HG03575 (cell line): ENCODE results near the gene FAM228B.
A peak's percentile ranks its signal among the peaks of the same experiment; 100 is the strongest.
"Not testable (repeated sequence)": the region's sequence is repeated elsewhere in the genome, so short reads cannot be mapped to it uniquely, and the experiment has no call there.

ENCODE experiments used
- ATAC-seq: cut with Tn5 transposase; IDR thresholded peaks from one replicate; pipeline ENCODE4 v1.9.1; 2021; ENCODE audit not compliant: unreplicated experiment, insufficient number of reproducible peaks, low FRiP score; ENCODE audit errors: extremely low read depth

The FAM228B gene

DNA sequence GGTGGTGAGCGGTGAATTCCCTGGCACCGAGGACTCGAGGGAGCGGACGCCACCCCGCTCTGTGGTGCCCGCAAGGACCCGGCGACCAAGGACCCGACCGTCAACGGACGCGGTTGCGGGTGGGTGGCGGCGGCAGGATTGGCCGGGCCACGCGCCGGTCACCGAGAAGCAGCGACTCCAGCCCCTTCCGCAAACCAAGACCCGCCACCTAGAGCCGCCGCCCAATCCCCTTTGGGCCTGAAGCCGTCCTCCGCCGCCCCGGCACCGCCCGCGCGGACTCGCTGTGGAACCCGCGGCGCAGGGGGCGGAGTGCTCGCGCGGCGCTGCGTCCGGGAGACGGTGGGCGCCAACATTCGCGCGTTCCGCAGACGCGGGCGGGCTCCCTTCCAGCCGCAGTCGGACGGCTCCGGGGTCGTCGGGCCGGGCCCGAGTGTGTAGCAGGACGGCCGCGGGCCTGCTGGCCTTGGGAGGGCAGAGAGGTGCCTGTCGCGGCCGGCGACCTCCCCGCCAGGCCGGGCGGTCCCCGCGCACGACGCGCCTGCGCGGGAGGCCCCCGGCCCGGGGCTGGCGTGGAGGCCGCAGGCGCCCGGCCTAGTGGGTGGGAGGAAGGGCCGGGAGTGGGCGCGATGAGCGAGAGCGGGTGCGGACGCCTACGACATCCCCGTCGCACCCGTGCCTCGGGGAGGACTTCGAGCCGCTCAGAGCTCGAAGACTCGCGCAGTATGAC, at the start of gene FAM228B, which contains the start of gene PFN4:
FAM228B (plus strand) TSS at position 275 of the 727 bp plus-strand sequence. CDS start 893 bp downstream, outside the sequence.
PFN4 (minus strand) TSS at position 140 of the 727 bp plus-strand sequence. CDS start 799 bp downstream, outside the sequence.
- peak; percentile 38 for ATAC-seq

DNA sequence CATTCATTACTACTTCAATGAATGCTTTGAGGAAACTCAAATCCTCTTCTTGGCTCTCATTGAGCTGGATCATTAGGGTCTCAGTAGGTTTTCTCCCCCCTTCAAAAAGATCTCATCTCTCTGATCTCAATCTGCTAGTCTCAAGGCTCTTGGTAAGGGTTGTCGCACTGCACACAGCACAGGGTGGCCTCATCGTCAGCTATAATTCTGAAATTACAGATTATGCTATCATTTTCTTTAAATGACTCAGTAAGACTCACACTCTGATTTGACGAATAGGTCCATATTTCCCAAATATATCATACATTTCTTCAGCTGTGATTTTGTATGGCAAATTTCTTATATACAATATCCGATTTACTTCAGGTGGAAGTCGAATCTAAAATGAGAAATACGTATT, 49.5 kb upstream of the FAM228B start:
- no peak for ATAC-seq

DNA sequence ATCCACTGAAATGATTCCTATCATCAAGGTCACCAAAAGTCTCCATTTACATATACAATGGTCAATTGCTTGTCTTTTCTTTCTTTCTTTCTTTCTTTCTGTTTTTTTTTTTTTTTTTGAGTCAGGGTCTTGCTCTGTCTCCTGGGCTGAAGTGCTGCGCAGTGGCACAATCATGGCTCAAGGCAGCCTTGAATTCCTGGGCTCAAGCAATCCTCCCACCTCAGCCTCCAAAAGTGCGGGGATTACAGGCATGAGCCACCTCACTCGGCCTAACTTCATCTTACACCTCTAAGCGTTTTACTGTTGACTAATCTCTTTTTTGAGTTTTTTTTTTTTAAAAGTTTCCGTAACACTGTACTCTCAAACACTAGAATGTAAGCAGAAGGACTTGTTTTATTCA, 48.0 kb upstream of the FAM228B start:
- no peak for ATAC-seq

DNA sequence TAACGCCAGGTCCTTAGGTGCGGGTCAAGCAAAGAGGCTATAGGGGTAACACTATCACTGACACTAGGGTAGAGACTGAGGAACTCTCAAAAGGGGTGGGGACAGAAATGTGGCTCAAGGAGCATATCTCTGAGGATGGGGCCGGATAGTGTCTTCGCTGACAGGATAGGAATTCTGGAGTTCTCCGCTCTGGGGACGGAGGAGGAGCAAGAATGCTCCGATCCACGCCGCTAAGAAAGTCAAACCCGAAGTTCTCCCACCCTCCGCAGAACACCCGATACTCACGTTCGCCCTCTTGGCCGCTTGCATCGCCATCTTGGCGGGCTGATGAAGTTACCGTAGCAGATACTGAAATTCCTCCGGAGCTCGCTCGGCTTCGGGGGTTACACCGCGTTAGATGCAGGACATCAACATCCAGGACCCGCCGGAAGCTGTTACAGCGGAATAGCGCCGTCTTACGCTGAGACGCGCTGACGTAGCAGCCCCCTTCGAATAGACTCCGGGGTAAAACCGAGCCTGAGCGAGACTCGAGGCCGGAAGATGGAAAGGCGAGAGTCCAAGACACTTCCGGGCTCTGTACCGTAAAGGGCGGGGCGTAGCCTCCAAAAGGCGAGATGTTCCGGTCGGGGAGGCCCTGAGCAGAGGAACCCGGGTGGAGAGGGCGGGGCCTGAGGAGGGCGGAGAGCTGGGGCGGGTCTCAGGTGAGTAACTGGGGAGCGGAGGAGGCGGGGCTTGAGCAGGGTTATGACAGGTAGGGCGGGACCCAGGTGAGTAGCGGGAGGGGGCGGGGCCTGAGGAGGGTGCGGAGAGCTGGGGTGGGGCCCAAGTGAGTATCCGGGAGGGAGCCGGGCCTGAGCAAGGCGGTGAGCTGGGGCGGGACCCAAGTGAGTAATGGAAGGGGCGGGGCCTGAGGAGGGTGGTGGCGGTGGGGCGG, 47.1 kb upstream of the FAM228B start, which contains the start of gene SF3B6:
SF3B6 (minus strand) TSS at position 412 of the 934 bp plus-strand sequence; CDS start at position 315, 97 bp downstream.
- ATAC-seq: peak; percentile 80

DNA sequence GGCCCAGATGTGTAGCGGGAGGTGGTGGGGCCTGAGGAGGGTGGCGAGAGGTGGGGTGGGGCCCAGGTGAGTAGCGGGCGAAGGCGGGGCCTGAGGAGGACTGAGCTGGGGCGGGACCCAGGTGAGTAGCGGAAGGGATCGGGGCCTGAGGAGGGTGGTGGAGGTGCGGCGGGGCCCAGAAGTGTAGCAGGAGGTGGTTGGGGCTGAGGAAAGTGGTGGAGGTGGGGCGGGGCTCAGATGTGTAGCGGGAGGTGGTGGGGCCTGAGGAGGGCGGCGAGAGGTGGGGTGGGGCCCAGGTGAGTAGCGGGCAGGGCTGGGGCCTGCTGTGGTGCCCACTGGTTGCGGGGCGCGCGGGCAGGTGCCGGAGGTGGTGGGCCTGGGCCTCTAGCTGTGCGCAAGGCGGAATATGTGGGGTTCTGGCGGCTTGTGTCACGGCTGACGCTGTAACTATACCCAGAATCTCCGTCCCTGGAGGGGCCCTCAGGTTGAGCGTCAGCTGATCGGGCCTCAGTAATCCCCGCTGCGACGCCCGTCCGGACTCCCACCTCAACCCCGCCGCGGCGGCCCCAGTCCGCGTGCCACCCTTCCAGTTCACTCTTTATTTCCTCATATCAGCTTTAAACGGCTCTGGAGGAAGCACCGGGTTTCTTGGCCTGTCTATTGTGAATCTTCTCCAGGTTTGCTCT, 46.3 kb upstream of the FAM228B start:
- ATAC-seq: no peak

DNA sequence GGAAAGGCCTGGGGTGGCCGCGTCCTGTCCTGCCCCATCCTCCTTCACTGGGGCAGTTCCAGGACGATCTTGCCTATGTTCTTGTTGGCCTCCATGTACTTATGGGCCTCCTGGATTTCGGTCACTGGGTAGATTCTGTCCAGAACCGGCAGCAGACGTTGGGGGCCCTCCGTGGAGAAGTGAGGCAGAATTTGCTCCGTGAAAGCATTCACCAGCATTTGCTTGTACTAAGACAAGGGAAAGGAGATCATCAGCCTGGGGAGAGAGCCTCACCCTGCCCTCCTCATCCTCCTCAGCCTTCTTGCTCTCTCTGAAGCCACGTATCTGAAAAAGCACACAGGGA, 45.8 kb upstream of the FAM228B start:
- ATAC-seq: no peak

DNA sequence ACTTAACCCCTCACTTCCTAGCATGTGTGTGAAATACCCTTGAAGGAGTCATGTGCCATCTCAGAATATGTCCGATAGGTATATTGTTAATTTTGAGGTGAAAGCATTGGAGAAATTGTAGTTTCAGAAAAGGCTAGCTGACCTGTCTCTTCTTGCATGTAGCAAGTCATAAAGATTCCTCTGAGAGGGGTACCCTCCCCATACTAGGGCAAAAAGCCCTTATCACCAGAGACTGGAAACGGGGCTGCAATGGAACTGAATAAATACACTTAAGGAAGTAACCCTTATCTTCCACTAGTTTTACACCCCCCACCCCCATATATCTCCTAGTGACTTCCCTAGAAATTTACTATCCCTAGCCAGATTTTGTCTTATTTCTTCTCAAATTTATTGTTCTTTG, 45.4 kb upstream of the FAM228B start:
- no peak for ATAC-seq

DNA sequence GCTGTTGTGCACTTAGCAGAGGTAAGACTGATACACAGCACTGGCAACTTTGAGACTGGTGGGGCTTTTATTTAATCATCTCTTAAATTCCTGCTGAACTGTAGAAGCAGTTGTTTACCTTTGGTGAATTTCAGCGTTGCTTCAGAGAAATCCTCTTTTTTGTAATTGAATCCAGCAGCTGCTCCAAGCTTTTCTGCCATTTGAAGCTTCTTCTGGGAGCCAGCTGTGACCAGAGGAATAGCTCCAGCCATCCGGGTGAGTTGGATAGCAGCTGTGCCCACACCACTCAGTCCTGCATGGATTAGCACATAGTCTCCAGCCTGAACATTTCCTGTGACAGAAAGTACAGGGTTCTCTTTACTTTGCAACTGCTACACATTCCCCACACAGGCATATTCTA, 42.6 kb upstream of the FAM228B start:
- ATAC-seq: no peak

DNA sequence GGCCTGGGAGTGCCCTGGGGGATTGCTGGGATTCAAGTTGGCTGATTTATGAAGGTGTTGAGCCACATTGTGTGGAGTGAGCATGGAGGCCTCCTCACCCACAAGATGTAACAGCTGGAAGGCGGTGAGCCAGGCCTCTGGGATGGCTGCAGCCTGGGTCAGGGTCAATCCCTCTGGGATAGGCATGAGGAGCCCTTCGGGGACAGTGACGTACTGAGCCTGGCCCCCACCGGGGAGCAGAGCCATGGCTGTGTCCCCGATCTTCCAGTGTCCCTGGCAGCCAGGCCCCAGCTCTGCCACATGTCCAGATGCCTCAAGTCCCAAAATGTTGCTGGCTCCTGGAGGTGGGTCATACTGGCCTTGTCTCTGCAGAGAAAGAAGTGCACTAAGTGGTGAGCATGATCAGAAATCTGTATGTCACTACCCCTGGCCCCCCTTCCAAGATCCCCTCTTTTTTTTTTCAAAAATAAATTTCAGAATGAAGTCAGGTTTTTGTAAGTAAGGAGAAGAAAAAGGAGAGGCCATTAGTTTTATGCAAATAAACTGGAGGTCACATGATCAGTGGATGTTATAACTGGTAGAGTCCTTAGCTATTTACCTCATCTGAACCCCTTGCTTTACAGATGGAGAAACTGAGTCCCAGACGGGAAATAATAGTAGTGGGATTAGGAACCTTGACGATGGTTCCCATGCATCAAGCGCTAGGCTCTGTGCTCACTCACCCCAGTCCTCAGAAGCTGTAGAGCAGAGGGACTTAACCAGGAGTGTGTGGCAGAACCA, 40.3 kb upstream of the FAM228B start:
- ATAC-seq: no peak

DNA sequence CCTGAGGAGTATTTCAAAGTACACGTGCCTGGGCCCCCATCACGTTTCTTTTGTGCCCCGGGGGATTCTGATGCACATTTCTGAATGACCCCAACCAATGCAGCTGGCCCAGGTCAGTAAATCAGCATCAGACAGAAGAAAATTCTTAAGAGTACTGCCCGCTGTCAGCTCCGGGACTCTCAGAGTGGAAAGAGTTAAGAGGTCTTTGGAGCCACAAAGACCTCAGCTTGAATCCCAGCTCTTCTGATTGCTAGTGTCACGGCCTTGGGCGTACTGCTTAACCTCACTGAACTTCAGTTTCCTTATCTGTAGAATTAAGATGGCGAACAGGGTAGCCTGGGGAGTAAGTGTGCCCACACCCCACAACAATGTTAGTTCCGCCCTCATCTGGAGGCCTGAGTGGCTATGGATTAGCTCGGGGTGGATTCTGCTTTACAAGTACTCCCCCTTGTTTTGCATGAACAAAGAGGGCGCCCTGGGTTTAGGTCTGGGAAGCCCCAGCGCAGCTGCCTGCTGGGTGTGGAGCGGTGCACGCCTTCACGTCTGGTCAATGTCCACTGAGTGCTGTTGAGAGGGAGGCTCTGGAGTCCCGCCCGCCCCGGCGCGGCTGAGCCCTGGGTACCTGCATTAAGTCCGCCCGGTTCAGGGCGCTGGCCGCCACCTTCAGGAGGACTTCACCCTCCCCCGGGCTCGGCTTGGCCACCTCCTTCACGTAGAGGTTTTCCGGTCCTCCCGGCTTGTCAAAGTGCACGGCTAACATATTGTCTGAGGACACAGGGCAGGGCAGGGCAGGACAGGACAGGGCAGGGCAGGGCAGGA, 39.5 kb upstream of the FAM228B start:
- peak; percentile 77 for ATAC-seq

DNA sequence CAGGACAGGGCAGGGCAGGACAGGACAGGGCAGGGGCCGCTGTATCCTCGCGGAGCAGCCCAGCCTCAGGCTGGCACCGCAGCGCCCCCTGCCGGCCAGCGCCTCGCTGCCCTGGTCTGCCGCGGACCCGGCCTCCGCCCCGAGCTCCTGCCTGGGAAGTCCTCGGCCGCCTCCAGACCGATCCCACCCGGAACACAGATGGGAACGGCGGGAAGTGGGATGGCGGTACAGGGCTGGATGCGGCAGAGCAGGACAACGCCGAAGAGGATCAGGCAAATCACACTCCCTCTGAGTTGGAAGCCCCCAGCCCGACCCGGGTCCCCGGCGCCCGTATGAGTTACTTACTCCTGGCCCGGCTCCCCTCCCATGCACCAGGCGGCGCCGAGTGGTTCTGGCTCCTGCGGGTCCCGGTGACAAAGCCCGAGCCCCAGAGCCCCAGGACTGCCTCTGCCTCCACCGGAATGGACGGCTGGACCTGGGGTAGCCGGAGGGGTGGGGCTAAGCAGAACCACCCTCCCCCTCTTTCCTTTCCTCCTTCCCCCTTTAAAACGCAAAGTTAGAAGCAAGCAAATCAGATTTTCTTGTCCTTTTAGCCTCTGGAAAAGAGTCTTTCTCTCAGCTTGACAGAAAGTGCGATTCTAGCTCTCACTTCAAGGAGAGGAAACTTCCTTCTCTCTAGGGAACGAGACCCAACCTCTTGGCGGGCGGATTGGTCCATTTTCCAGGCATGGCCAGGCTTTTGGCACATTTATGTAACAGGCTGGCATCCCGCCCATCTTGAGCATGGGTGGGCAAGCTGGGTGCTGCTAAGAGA, 38.7 kb upstream of the FAM228B start, which contains the start of gene TP53I3:
TP53I3 (minus strand) TSS at position 449 of the 814 bp plus-strand sequence. CDS start 508 bp downstream, outside the sequence.
- no peak for ATAC-seq

DNA sequence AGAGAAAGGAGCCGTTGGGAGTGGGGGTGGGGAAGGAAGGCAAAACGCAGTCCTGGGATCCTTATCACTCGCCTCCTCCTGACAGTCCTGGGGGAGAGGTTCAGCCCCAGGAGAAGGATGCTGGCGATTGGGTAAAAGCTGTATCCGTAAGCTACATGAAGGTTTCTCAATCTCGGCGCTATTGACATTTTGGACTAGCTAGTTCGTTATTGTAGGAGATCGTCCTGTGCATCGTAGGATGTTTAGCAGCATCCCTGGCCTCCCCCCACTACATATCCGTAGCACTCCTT, 38.1 kb upstream of the FAM228B start:
- ATAC-seq: no peak

DNA sequence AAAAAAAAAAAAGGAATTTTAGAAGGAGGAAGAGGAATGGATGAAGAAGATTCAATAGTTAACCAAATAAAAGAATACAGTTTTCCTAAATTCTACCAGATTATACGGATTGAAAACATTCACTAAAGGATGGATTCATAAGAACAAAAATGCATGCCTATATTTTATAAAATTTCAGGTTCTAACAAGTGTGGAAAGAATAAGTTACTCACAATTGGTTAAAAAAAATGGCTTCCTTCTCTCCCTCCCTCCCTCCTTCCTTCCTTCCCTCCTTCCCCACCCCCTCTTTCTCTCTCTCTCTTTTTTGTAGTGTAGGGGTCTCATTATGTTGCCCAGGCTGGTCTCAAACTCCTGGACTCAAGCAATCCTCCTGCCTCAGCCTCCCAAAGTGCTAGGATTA, 37.0 kb upstream of the FAM228B start:
- no peak for ATAC-seq

DNA sequence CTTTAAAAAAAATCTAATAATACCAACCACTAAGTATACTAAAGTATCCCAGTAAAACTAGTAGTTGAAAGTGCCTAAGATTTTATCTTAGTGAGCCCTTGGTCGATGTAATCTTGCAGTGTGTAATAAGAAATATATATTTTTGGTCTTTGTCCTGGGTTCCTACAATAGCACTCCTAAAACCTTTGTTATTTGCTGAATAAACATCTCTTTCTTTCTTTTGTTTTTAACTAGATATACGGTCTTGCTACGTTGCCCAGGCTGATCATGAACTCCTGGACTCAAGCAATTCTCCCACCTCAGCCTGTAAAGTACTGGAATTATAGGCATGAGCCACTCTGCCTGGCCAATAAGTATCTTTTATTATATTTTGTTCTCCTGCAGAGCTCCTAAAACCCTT, 36.2 kb upstream of the FAM228B start:
- no peak for ATAC-seq

DNA sequence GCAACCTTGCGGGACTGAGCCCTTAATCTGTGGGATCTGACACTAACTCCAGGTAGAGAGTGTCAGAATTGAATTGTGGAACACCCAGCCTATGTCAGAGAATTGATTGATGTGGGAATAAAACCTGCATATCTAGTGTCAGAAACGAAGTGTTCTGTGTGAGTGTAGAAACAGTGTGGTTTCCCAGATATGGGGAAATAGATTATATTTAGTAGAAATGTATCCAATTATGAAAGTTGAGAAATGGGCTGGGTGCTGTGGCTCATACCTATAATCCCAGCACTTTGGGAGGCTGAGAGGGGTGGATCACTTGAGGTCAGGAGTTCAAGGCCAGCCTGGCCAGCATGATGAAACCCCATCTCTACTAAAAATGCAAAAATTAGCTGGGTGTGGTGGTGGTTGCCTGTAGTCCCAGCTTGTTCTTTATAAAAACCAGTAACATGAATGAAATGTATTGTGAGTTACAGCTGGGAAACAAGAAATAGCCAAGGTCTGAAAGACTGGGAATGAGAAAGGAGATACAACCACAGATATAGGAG, 34.4 kb upstream of the FAM228B start:
- no peak for ATAC-seq

DNA sequence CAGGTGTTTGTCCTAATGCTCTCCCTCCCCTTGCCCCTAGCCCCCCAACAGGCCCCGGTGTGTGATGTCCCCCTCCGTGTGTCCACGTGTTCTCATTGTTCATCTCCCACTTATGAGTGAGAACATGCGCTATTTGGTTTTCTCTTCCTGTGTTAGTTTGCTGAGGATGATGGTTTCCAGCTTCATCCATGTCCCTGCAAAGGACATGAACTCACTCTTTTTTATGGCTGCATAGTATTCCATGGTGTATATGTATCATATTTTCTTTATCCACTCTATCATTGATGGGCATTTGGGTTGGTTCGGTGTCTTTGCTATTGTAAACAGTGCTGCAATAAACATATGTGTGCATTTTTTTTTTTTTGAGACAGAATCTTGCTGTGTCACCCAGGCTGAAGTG, 30.0 kb upstream of the FAM228B start:
- ATAC-seq: not testable (repeated sequence)

DNA sequence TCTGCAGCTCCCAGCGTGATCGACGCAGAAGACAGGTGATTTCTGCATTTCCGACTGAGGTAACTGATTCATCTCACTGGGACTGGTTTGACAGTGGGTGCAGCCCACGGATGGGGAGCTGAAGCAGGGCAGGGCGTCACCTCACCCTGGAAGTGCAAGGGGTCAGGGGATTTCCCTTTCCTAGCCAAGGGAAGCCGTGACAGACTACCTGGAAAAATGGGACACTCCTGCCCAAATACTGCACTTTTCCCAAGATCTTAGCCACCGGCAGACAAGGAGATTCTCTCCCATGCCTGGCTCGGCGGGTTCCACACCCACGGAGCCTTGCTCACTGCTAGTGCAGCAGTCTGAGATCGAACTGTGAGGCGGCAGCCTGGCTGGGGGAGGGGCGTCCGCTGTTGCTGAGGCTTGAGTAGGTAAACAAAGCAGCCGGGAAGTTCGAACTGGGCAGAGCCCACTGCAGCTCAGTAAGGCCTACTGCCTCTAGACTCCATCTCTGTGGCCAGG, 28.0 kb upstream of the FAM228B start:
- ATAC-seq: not testable (repeated sequence)
